NB4 (cell line): ENCODE data around the gene MAST4.

ENCODE experiments used
- POLR2A ChIP-seq: IDR thresholded peaks from 2 replicates; pipeline ENCODE4 v1.6.1; 2011; ENCODE audit warnings: mild to moderate bottlenecking; ENCODE audit not compliant: insufficient read length; ENCODE audit errors: extremely low read depth
- TF ChIP-seq, protein P1 (sequence below): IDR thresholded peaks from one replicate; pipeline ENCODE4 v1.5.1; 2012; ENCODE audit warnings: low read depth, low read length
- TF ChIP-seq, protein P2 (sequence below): IDR thresholded peaks from 2 replicates; pipeline ENCODE4 v1.6.1; 2011; ENCODE audit warnings: low read depth, low read length

DNA sequence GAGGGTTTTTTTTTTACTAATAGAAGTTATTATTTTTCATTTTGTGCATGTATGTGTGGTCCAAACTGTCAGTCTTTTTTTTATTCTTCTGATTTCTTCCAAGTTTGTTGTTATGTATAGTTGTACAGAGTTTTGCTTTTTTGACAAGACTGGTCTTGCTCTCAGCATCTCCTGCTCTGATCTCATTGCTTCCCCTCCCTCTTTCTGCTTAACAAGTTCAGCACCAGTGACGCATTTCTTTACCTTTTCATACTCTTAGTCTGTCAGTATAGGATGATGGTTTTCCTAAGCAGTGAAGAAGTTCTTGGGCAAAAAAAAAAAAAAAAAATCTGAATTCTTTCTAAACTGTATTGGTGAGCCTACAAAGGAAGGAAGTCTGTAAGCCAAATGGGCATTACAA lies 465.3 kb downstream of the MAST4 start:
- TF ChIP-seq, protein P1, sequence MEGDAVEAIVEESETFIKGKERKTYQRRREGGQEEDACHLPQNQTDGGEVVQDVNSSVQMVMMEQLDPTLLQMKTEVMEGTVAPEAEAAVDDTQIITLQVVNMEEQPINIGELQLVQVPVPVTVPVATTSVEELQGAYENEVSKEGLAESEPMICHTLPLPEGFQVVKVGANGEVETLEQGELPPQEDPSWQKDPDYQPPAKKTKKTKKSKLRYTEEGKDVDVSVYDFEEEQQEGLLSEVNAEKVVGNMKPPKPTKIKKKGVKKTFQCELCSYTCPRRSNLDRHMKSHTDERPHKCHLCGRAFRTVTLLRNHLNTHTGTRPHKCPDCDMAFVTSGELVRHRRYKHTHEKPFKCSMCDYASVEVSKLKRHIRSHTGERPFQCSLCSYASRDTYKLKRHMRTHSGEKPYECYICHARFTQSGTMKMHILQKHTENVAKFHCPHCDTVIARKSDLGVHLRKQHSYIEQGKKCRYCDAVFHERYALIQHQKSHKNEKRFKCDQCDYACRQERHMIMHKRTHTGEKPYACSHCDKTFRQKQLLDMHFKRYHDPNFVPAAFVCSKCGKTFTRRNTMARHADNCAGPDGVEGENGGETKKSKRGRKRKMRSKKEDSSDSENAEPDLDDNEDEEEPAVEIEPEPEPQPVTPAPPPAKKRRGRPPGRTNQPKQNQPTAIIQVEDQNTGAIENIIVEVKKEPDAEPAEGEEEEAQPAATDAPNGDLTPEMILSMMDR: no peak
- no peak for TF ChIP-seq POLR2A
- TF ChIP-seq, protein P2, sequence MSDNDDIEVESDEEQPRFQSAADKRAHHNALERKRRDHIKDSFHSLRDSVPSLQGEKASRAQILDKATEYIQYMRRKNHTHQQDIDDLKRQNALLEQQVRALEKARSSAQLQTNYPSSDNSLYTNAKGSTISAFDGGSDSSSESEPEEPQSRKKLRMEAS: no peak
